HG03108 (cell line): ENCODE results near the gene ADSS1.
"Not testable (repeated sequence)": the region's sequence is repeated elsewhere in the genome, so short reads cannot be mapped to it uniquely, and the experiment has no call there.

Experiments used
- ATAC-seq: cut with Tn5 transposase; IDR thresholded peaks from one replicate; pipeline ENCODE4 v1.9.1; 2021; ENCODE audit warnings: moderate library complexity; ENCODE audit not compliant: unreplicated experiment

ADSS1 gene

DNA sequence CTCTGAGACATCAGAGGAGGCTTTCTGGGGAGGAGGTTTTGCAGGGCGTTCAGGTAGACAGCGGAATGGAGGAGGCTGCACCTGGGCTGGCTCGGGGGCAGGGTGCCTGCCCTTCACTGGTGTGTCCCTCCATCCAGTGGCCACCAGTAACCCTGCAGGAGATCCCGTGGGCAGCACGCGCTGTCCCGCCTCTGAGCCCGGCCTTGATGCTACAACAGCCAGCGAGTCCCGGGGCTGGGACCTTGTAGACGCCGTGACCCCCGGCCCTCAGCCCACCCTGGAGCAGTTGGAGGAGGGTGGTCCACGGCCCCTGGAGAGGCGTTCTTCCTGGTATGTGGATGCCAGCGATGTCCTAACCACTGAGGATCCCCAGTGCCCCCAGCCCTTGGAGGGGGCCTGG is 10.0 kb upstream of the ADSS1 start:
- ATAC-seq: no peak

- ATAC-seq: no peak
Observed at GRCh38 chr14:104714681-104715080, 9.3 kb upstream of the ADSS1 start.

GRCh38 chr14:104715416-104715815 is 8.6 kb upstream of the ADSS1 start:
- ATAC-seq: no peak

- ATAC-seq: no peak
Observed at GRCh38 chr14:104715871-104716270, 8.2 kb upstream of the ADSS1 start.

DNA sequence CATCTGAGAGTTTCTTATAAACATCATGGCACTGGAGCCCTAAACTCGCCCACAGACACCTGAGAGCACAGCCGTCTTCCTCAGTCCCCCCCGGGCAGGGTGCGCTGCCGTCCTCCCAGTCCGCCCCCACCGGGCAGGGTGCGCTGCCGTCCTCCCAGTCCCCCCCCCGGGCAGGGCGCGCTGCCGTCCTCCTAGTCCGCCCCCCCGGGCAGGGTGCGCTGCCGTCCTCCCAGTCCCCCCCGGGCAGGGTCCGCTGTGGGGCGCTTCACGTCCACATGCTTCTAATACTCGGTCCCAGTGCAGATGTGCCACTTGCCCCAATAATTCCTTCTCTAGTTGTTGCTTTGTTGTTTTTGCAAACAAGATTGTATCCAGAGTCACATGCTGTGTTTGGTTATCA is 6.9 kb upstream of the ADSS1 start:
- ATAC-seq: no peak

DNA sequence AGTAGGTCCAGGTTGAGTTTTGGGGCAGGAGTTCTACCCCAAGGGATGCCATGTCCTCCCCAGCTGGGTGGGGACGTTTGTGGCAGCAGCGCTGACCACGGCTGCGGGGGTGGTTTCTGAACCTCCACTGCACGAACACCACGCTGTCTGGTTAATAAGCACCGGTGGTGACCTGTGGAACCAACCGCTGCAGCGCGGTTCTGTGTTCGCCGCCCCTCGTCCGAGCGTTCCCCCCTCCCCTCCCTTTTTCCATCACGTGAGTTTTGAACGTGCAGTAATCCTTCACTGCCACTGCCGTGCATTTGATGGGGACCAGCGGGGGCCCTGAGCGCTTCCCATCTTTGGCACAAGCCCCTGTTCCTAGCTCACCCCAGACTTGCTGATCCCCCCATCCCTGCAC is 6.4 kb upstream of the ADSS1 start:
- no peak for ATAC-seq

DNA sequence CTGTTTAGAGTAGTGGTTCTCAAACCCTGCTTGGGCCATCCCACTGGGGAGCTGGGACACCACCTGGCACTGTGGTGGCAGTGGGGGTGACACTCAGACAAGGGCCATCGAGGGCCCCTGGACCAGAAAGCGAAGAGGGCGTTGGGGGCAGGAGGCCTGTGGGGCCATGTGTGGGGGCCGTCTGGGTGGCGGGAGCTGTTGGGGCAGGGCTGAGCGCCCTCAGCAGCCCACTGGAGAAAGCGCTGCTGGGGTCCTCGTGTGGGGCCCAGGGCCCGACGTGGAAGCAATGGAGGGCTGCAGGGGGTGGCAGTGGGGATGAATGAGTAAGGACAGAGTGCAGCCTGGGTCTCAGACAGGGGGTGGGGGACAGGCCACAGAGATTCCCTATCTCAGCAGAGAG is 5.9 kb upstream of the ADSS1 start:
- no peak for ATAC-seq

- ATAC-seq: no peak
Observed at GRCh38 chr14:104718871-104719270, 5.2 kb upstream of the ADSS1 start.

DNA sequence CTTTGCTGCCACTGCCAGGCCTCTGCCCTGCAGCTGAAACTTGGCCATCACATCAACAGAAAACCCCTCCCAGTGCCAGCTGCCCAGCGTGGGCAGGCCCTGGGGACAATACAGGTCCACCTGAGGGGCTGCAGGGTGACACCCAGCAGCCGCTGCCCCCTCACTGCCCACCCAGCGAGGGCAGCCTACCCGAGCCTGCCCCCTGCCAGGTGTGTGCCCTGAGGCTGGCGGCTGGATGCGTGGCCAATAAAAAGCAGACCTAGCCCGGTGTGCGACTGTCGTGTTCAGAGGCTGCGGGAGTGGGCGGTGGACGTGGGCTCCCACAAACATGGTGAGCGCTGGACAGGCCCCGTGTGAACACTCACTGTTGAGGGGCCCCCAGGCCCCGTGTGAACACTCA is 4.7 kb upstream of the ADSS1 start:
- ATAC-seq: no peak

GRCh38 chr14:104721505-104722431 is 2.3 kb upstream of the ADSS1 start:
- no peak for ATAC-seq

DNA sequence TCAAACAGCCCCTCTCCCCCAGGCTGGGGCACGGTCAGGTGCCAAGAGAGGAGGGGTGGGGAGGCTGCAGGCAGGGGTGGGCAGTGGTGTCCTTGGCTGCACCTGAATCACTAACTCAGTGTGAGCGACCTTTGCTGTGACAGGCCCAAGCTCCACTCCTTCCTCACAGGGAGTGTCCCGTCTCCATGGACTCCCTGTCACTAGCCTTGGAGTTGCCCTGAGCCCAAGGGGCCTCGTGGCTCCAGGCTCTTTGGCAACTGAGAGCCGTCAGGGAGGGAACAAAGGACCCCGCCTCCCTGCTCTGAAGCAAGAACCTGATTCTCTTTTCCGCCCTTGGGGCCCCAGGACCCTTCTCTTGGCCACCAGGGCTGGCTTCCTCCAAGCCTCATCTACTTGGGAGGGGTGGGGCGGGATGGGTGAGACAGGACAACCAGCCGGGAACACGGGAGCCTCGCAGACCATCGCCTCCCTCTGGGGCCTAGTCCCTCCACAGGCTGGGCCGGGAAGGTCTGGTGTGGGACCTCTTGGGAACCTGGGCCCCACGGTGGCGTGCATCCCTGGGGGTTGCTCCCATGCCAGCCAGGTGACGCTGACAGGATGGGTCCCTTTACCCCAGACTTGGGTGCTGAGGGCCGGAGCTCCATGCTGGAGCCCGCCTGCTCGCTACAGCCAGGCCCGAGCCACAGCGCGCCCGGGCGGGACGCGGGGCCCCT is 935 bp upstream of the ADSS1 start:
- no peak for ATAC-seq

DNA sequence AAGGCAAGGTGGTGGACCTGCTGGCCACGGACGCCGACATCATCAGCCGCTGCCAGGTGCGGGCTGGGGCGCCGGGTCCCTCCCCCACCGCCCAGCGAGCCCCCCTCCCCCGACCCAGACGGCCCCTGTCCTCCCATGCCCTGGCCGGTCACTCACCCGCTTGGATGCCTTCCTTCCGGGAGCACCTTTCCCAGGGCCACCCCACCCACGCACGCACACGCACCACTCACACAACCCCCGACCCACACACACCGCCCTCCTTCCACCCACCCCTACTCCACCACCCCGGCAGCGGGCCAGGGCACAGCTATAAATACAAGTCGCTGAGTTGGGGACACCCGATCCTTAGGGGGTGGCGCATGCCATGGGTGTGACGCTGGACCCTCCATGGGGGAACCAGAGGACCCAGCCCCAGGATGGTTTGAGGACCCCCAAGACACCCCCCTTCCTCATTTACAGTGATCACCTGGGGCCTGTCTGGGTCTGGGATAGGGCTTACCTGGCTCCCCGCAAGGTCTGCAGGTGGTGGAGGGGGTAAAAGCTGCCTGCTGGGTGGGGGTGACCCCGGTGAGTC is 465 bp downstream of the ADSS1 start:
- no peak for ATAC-seq

DNA sequence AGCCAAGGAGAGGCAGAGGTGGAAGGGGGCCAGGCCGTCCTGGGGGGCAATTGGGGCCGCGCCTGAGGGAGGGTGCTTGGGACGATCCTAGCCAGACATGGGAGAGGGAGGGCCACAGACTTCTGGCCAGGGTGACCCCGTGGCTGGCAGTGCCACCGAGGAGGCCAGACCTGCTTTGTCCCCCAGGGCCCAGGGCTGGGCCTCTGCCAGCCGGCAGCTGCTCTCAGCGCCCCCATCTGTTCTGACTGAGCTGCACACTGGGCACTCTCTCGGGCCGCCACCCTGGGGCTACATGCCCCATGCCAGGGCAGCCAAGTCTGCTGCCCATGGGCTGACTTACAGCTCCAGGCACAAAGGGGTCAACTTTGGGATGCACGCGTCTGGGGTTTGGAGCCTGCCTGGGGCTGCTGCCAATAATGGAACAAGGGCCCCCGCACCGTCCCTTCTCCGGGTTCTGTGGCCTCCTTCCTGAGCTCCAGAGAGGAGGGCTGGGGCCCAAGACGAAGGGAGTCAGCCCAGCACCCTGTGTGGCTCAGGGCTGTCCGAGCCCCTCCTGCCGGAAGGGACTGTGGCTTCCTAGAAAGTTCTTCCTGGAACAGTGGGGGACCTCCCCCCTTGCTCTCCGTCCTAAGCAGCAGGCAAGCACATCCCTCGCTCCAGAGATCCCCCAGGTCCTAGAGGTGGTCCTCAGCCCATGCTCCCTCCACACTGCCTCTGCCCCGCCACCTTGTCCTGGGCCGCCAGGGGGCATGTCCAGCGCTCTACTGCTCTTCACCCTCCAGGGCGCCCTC is 1.1 kb downstream of the ADSS1 start:
- ATAC-seq: no peak

- ATAC-seq: no peak
Observed at GRCh38 chr14:104725772-104726548, 1.9 kb downstream of the ADSS1 start.

GRCh38 chr14:104726600-104727451 is 2.8 kb downstream of the ADSS1 start:
- ATAC-seq: no peak

DNA sequence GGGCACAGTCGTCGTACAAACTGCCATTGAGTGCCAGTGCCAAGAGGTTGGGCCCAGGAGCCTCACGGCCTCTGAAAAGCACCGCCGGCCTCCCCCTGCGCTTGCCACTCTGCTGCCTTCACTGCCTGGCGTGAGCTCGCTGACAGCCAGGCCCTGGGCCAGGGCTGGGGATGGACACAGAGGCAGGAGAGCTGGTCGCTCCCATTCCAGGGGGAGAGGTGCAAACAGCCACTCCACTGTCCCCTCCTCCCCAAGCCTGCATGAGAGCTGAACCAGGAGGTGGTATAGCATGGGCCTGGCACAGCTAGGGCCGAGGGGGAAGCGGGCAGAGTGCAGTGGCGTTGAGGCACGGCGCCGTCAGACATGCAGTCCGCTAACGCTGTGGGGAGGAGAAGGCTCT is 4.6 kb downstream of the ADSS1 start:
- ATAC-seq: no peak

GRCh38 chr14:104729176-104729834 is 5.3 kb downstream of the ADSS1 start:
- ATAC-seq: not testable (repeated sequence)

GRCh38 chr14:104729835-104730181 is 5.8 kb downstream of the ADSS1 start:
- ATAC-seq: no peak

GRCh38 chr14:104730487-104730886 is 6.5 kb downstream of the ADSS1 start:
- ATAC-seq: no peak
